NCI-H1694 (cell line): ENCODE results near the gene SUPT6H.
"Not testable (repeated sequence)": the region's sequence is repeated elsewhere in the genome, so short reads cannot be mapped to it uniquely, and the experiment has no call there.

Experiments
- DNase-seq: peaks from one replicate; lab custom pipeline; 2025; lab: John Stamatoyannopoulos, UW

Gene SUPT6H

GRCh38 chr17:28648698-28649097, 13.3 kb upstream of the SUPT6H start:
- DNase-seq: no peak

- no peak for DNase-seq
Observed at GRCh38 chr17:28655160-28655559, 6.8 kb upstream of the SUPT6H start.

- DNase-seq: no peak
Observed at GRCh38 chr17:28657756-28658155, 4.2 kb upstream of the SUPT6H start.

- DNase-seq: not testable (repeated sequence)
Observed at GRCh38 chr17:28658342-28658741, 3.7 kb upstream of the SUPT6H start.

- not testable (repeated sequence) for DNase-seq
Observed at GRCh38 chr17:28658766-28659496, 3.1 kb upstream of the SUPT6H start.

GRCh38 chr17:28659497-28659881, 2.5 kb upstream of the SUPT6H start:
- not testable (repeated sequence) for DNase-seq

- DNase-seq: no peak
Observed at GRCh38 chr17:28662527-28662829, 473 bp downstream of the SUPT6H start.

GRCh38 chr17:28663723-28664122, 1.7 kb downstream of the SUPT6H start:
- DNase-seq: no peak

- no peak for DNase-seq
Observed at GRCh38 chr17:28665994-28666393, 4.0 kb downstream of the SUPT6H start.

- DNase-seq: no peak
Observed at GRCh38 chr17:28667870-28668269, 5.9 kb downstream of the SUPT6H start.

GRCh38 chr17:28669918-28670317, 7.9 kb downstream of the SUPT6H start:
- no peak for DNase-seq

GRCh38 chr17:28675490-28675889, 13.5 kb downstream of the SUPT6H start:
- no peak for DNase-seq

GRCh38 chr17:28675980-28676379, 14.0 kb downstream of the SUPT6H start:
- DNase-seq: no peak

- no peak for DNase-seq
Observed at GRCh38 chr17:28682655-28683054, 20.6 kb downstream of the SUPT6H start.

- peak; percentile 10 for DNase-seq
Observed at GRCh38 chr17:28684963-28685362, 23.0 kb downstream of the SUPT6H start.

GRCh38 chr17:28685366-28685765, 23.4 kb downstream of the SUPT6H start:
- no peak for DNase-seq

GRCh38 chr17:28686296-28686695, 24.3 kb downstream of the SUPT6H start:
- no peak for DNase-seq

GRCh38 chr17:28688481-28688880, 26.5 kb downstream of the SUPT6H start:
- DNase-seq: no peak

GRCh38 chr17:28689011-28689410, 27.0 kb downstream of the SUPT6H start:
- DNase-seq: no peak

- DNase-seq: no peak
Observed at GRCh38 chr17:28693869-28694268, 31.9 kb downstream of the SUPT6H start.

GRCh38 chr17:28698253-28698941, 36.4 kb downstream of the SUPT6H start:
- no peak for DNase-seq

- DNase-seq: no peak
Observed at GRCh38 chr17:28700278-28700677, 38.3 kb downstream of the SUPT6H start.

GRCh38 chr17:28700830-28701492, 39.0 kb downstream of the SUPT6H start:
- DNase-seq: no peak
